ENCODE measurements around the gene LAG3. TPM values are rescaled to one million over a fixed set of nuclear protein-coding genes. Genes with fewer than 3 reads are reported as not detected.

The LAG3 gene
- total and polyA plus RNA-seq, 10 donors: 3.7 to 29.4 (median 12.7) TPM

- WGBS, 5 donors: 88 to 95% (median 93%) methylated on average over 10 of the region's 10 CpGs
- Histone ChIP-seq H3K4me1 (peaks cover 4 to 94% (median 59%) of the 10 kb centered on the region in 6 donors), H3K36me3 (peaks cover 0 to 21% (median 0%) of the 10 kb centered on the region in 6 donors), H3K4me3 (no peak overlapping the region), H3K27me3 (replicated peaks in 1 of 7) (peaks cover 0 to 86% (median 24%) of the 10 kb centered on the region in 7 donors), H3K27ac (peak overlapping the region in 4 of 8 donors; percentile 37 to 84 (median 62)), H3K9me3 (no peaks in the 10 kb centered on the region)
- intact Hi-C loops (cut with DNase I; ENCODE audit: low total_unique reads): no loop called here
- no peak for DNase-seq
- TF ChIP-seq POLR2A (IDR thresholded peaks at IDR 0.05): no peak
- TF ChIP-seq POLR2AphosphoS5 (IDR thresholded peaks at IDR 0.05): no peak
- no peak for TF ChIP-seq CTCF (IDR thresholded peaks at IDR 0.05 in 8 of 11, conservative IDR thresholded peaks at IDR 0.05 in 3 of 11)
Measured at GRCh38 chr12:6770600-6770999, 1.7 kb upstream of the LAG3 start.

GRCh38 chr12:6771091-6771495 is 1.2 kb upstream of the LAG3 start:
- TF ChIP-seq CTCF (IDR thresholded peaks at IDR 0.05 in 8 of 11, conservative IDR thresholded peaks at IDR 0.05 in 3 of 11) (no peak), POLR2A (IDR thresholded peaks at IDR 0.05) (no peak), POLR2AphosphoS5 (IDR thresholded peaks at IDR 0.05) (peak in 2 of 3 donors; percentile 34 to 42)
- Histone ChIP-seq H3K27me3 (replicated peaks in 1 of 7) (peaks cover 0 to 86% (median 20%) of the 10 kb centered on the region in 7 donors), H3K27ac (peak overlapping the region in 4 of 8 donors; percentile 37 to 84 (median 62)), H3K9me3 (no peaks in the 10 kb centered on the region), H3K4me1 (peaks cover 0 to 94% (median 54%) of the 10 kb centered on the region in 6 donors), H3K4me3 (no peak overlapping the region), H3K36me3 (peaks cover 0 to 21% (median 0%) of the 10 kb centered on the region in 6 donors)
- 73 to 90% (median 84%) methylated on average over 2 to 4 of the region's 4 CpGs for WGBS, 5 donors
- intact Hi-C loops (cut with DNase I; ENCODE audit: low total_unique reads): no loop called here
- DNase-seq: no peak

- Histone ChIP-seq H3K4me3 (peak overlapping the region in 2 of 8 donors; percentile 30 to 63), H3K4me1 (peaks cover 0 to 93% (median 53%) of the 10 kb centered on the region in 6 donors), H3K9me3 (no peaks in the 10 kb centered on the region), H3K27ac (peak overlapping the region in 4 of 8 donors; percentile 43 to 84 (median 79)), H3K27me3 (replicated peaks in 1 of 7) (peaks cover 0 to 86% (median 20%) of the 10 kb centered on the region in 7 donors), H3K36me3 (peaks cover 0 to 21% (median 0%) of the 10 kb centered on the region in 6 donors)
- TF ChIP-seq POLR2AphosphoS5 (IDR thresholded peaks at IDR 0.05): no peak
- no peak for TF ChIP-seq CTCF (IDR thresholded peaks at IDR 0.05 in 8 of 11, conservative IDR thresholded peaks at IDR 0.05 in 3 of 11)
- peak in 1 of 3 donors; percentile 5 for TF ChIP-seq POLR2A (IDR thresholded peaks at IDR 0.05)
- DNase-seq: no peak
- intact Hi-C loops (cut with DNase I; ENCODE audit: low total_unique reads): no loop called here
- 69 to 75% (median 72%) methylated on average over 12 of the region's 12 CpGs for WGBS, 5 donors
Measured at GRCh38 chr12:6771509-6772330, 600 bp upstream of the LAG3 start.

Measured in spleen (tissue), 11 donors.